NCI-H69 (cell line): Measurements from ENCODE around the gene CAPN14.
A peak's percentile ranks its signal among the peaks of the same experiment; 100 is the strongest.

Experiments used
- DNase-seq: peaks from one replicate; lab custom pipeline; 2025; lab: John Stamatoyannopoulos, UW

CAPN14 gene

DNA sequence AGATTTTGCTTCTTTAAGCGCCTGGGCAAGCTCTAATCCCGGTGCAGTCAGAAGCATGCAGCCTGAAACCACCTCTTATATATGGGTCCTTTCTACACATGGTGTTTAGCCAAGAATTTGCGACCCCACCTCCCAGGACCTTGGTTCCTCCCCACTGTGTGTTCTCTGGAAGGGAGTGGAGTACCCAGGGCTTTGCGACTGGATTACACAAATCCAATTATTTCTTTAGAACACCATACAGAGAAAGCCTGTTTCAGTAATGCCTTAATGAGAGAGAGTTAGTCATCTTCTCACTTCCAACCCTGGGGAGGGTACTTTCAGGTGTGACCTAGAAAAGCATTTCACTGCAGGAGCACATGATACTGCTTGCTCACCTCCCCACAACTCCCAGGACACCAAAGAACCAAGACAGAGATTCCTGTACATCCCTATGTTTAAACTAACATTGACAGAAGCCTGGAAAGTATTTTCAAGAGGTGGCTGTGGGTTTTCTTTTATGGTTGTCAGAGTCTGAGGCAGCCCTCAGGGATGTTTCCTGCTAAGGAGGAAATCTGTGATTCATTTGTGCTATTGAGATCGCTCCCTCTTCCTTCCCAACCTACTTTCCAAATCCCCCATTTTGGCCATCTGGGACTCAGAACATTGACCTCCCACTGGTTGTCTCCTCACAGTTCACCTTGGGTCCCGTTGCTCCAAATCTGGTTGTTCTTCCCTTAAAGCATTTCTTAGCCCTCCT, at the start of gene CAPN14:
CAPN14 (minus strand) TSS at position 51 of the 736 bp plus-strand sequence. CDS start 12,068 bp downstream, outside the sequence.
- DNase-seq = no peak

DNA sequence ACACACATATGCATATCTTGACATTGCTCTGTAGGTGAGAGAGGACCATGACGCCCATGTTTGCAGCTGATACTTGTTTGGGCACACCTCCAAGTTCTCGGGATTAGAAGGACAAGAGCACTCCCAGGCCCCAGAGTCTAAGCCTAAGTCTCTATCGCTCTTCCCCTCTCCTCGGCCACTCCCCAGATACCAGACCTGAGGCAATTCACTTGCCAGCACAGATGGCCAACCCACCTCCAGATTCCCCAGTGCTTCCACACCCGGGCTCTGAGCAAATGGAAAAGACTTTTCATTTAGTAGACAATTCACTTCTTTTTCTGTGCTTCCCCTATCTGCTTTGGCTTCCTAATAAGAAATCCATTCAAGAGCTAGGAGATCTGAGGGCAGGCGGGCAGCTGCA, 49.5 kb upstream of the CAPN14 start:
- no peak for DNase-seq

GRCh38 chr2:31265234-31265633, 47.9 kb upstream of the CAPN14 start:
- DNase-seq = no peak

DNA sequence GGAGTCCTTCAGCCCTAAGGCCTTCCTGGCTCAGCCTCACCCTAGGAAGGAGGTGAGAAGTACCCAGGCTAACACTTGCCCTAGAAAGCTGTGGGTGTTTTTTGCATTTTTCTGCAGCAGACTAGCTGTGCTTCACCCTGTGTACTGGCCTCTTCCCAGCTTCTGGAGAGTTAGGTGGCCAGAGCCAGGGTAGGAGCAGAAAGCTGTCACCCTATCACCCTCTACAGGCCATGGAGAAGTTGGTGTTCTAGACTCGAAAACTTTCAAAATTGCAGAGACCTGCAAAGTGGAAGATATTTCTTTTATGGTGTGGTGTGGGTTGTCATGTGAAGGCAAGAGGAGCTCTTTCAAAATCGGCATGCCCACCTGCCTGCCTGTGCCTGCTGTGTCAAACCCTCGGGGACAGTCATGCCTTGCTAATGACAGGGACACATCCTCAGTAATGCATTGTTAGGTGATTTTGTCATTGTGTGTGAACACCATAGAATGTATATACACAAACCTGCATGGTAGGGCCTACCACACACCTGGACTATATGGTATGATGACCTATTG, 46.4 kb upstream of the CAPN14 start:
- DNase-seq = peak; percentile 30

DNA sequence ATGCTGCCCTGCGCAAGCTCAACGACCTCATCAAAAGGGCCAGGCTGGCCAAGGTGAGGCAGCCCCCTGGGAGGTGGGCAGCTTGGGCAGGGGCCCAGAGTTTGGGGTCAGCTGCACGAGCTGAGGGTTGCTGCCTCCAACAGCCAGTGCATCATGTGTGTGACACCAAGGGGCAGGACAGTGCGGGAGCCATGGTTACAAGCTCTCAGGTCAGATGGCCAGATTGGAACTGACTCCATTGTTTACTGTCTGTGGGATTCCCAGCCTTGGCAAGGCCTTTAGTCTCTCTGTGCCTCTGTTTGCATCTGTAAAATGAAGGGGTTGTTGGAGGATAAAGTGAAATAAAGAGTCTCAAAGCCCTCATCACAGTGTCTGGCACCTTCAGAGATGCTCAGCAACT, 43.6 kb upstream of the CAPN14 start:
- no peak for DNase-seq

GRCh38 chr2:31259075-31259474, 41.8 kb upstream of the CAPN14 start:
- no peak for DNase-seq

DNA sequence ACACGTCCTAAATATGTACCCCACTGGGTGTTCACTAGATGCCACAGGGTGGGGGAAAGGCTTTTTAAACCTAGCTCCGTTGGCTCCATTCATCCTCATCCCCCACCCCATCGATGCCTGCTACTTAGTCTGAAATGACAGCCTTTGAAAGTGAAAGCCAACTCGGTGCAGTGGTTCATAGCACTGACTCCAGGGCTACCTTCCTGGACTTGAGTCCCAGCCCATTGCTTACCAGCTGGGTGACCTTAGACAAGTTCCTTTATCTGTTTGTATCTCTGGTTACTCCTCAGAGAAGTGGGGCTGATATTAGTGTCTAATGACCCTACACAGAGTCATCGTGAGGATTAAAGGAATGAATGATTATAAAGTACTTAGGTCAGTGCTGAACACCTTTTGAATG, 41.0 kb upstream of the CAPN14 start:
- no peak for DNase-seq

DNA sequence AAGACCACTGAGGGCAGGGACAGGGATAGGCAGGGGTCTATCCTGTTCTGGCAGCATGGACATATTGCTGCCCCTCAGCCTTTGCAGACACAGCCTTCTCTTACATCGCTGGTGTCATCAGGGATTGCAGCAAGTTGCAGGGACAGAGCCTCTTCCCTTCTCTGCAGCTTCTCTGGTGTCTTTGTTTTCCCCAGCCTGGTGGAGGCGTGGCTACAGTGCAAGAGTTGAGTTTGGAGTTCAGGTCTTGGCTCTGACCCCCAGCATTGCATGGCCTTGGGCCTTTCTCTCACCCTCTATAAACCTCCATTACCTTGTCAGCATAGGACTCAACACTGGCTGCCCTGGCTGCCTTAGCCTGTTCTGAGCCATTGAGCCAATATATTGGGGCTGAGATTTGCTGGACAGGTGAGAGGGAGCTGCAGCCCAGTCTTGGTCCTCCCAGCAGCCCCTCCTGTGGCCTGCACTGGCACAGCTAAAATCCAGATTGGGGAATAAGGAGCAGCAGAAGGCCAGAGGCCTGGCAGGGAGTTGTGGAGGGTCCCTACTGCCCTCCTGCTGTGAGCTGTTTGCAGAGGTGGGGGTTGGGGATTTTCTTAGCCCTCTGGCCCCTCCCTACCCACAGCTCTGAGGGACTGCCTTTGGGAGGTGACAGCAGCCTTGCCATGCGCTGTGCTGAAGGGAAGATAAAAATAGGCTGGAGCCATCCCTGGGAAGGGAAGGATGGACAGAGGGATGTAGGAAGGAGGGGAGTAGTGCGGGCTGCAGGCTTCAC, 39.5 kb upstream of the CAPN14 start:
- DNase-seq = peak; percentile 48

DNA sequence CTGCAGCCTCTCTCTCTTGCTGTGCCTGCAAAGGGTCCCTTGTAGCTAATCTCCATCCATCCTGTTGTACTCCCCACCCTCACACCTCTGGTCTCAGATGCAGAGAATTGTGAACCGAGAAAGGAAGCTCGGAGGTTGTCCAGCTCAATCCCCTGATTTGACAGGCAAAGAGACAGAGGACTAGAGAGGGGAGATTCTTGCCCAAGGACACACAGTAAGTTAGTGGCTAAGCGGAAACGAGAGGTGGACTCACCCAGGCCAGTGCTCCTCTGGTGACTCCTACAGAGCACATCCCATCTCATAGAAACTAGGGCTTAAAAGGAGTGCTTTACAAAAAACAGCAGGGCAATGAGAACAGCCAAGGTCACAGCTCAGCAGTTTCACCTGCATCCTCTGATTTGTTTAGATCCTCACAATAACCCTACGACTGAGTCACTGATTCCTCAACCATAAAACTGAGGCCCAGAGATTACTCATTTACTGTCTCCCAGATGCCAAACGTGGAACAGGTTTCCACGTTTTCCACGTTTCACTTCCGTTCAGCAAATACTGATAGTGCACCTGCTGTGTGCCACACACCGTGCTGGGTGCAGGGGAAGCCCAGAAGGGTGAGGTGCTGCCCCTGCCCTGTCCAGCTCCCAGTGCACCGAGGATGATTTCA, 38.7 kb upstream of the CAPN14 start:
- DNase-seq = no peak

- no peak for DNase-seq
Measured at GRCh38 chr2:31254237-31255203, 37.2 kb upstream of the CAPN14 start.

DNA sequence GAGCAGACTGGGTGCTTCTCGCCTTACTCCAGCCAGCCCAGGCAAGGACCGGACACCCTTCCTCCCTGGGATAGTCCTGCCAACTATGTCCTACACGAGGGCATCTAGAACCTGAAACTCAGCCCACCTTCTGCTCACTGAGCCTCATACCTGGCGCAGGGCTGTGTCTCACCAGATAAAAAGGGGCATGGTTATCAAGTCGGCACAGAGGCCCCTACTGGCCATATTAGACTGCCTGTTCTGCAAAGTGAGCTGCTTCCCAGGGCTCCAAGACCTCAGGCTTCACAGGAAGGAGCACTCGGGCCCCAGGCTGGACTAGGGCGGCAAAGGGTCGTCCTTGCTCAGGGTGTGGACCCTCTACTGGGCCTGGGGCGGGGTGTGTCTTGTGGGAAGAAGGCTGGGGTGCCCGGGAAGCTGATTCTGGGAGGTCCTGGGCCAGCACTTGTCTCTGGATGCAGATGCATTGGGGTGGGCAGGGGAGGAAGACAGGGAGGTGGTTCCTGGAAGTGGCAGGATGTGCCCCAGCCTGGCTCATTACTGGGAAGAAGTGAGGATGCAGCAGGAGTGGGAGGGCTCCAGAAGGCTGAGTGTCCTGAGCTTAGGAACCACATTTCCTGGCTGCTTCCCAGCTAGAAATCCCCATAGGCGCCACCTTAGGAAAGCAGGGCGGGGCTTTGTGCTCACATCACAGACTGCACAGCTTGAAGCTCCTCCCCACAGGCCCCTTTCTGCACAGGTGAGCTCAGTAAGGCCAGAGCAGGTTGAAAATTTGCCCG, 36.2 kb upstream of the CAPN14 start:
- peak; percentile 78 for DNase-seq

DNA sequence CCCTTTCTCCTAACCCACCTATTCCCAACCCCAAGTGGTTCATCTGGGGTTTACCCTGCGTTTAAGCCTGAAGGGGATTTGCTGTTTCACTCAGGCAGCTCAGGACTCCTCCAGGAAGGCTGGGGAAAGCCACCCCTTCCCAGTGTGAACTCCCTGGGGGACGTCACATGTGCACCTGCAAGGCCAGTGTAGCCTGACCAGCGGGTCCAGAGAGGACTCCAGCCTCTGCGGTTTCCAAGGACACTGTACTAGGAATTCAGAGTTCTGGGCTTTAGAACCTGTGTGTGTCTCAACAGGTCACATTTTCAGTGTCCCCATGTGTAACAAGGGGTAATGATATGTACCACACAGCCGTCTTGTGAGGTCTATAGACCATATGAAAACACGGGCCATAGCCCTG, 34.5 kb upstream of the CAPN14 start:
- no peak for DNase-seq

- DNase-seq = no peak
Measured at GRCh38 chr2:31251018-31251417, 33.7 kb upstream of the CAPN14 start.

DNA sequence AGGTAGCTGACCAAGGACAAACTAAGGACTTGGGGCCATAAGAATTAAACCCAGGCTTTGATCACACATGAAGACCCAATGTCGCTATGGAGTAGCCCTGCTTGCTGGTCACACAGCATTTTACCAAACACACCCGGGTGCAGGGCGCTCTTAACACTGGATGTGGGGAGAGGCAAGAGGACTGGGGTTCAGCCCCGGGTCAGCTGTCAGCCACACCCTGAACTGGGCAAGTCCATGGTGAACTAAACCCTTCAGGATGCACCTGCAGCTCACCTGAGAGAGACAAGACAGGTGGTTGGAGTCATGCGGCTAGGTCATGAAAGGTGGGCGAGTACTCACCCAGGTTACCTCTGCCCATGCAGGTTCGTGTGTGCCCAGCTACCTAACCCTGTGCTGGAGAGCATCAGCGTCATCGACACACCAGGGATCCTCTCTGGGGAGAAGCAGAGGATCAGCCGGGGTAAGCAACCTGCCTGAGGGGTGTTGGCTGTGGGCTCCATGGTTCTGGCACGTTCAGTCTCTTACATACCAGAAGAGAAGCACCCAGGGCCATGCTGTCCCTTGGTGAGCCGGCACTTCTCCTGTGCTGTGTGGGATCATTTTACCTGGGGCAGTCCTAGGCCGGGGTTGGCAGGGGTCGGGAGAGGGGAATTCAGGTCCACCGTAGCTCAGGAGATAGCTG, 31.8 kb upstream of the CAPN14 start:
- DNase-seq = no peak

DNA sequence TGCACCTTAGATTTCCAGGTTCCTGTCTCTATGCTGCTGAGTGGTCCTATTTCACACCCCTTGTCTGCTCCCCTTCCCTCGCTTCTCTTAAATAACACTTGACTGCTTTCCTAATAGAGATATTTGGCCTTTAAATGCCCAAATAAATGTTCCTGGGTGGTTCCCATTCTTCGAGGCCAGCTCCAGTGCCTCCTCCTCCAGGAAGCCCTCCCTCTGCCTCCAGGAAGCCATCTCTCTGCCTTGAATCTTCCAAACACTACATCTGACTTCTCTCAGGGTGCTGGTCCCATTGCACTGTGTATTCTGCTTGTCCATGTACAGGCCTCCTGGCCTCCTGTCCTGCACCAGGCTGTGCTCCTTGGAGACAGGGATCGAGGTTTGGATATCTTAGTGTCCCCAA, 30.8 kb upstream of the CAPN14 start:
- no peak for DNase-seq

DNA sequence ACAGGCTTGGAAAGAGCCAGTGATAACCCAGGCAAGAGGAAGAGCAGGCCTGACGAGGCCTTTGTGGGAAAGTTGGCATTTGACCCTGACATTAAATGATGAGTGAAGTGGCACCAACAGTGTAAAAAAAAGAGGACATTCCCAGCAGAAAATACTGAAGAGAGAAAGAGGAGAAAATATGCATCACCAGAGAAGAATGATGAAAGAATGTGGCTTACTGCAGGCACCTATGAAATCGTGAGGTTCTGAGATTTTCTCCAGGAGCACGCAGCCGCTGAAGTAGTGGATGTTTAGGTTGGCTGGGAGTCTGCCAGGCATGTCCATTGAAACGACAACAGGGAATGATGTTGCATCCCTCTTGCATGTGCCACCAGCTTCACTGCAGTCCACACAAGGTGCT, 30.4 kb upstream of the CAPN14 start:
- no peak for DNase-seq

DNA sequence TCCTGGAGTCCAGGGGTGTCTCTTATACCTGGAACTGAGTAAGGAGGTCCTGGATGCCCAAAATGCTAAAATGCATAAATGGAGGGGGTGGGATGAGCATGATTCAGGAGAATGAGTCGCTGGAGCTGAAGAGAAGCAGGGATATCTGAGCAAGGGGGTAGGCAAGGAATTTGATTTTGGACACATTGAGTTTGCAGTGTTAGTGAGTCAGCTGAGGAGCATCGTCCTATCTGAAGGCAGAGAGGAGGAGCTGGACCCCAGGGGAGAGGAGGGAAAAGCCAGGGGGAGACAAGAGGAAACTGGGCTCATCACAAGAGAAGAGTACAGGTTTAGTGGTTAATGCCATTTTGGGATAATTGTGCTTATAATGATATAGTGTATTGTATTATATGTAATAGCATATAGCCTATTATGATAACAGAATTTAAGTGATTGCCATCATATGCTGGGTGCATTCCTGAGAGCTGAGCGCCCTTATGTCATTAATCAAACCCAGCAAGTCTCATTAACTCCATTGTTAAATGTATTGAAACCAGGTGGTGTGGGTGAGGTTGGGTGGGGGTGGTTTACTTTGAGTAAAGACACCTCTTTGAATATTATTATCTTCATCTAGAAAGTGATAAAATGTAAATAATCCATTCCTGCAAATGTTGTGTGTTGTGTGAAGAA, 29.0 kb upstream of the CAPN14 start:
- DNase-seq = peak; percentile 87

DNA sequence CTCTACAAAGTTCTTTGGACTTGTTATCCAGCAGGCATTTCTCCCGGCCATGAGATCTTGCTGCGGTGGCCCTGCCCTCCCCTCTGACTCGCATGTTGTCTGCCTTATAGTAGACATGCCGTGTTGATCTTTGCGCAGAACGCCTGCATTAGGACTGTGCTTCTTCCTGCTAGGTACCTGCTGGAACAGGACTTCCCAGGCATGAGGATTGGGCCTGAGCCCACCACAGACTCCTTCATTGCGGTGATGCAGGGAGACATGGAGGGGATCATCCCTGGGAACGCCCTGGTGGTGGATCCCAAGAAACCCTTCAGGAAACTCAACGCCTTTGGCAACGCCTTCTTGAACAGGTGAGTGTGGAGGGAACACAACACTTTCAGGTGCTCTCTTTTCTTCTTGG, 26.8 kb upstream of the CAPN14 start:
- no peak for DNase-seq

DNA sequence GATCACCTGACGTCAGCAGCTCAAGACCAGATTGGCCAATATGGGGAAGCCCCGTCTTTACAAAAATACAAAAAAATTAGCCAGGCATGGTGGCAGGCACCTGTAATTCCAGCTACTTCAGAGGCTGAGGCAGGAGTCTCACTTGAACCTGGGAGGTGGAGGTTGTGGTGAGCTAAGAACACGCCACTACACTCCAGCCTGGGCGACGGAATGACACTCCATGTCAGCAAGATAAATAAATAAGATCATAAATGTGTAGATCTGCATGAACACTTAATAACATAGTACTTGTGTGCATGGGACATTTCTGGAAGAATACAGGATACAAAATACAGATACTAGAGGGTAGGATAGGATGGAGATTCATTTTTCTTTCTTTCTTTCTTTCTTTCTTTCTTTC, 25.7 kb upstream of the CAPN14 start:
- no peak for DNase-seq
